Posterior vena cava (tissue), 2 donors: Measurements from ENCODE around the gene DUXA. TPM values are rescaled to one million over a fixed set of nuclear protein-coding genes. Genes with fewer than 3 reads are reported as not detected.
A peak's percentile ranks its signal among the peaks of the same experiment; 100 is the strongest.

Source experiments
- DNase-seq: peaks from one replicate; pipeline ENCODE4 v3.0.0-alpha.2; 2020; ENCODE audit warnings: low spot score
- intact Hi-C, 2 donors: fragments of 100-400 bp; cut with DNase I; formaldehyde crosslinking; loops; one replicate each; pipeline versions ENCODE4 v1.14.1 to v1.14.2; 2022 to 2023
- total RNA-seq, 2 donors: library from RNA; stranded (reverse); fragmentation: NEBNext Ultra II Directional; extraction: Animal tissue kit (Norgen Biotek cat#: 25700); gene quantifications; one replicate each; pipeline ENCODE4 v1.2.1, GENCODE V29; 2021
- donor health status: DM: yes; HTN: yes; CAD: no.
- donor health status: DM: yes; HTN: yes; CAD: no.

Gene DUXA
- total RNA-seq, 2 donors from 2014 or later = 0.38 TPM; not detected in 1

GRCh38 chr19:57110592-57111328 lies 56.5 kb downstream of the DUXA start:
- no peak for DNase-seq
- intact Hi-C loops = no loop called here

GRCh38 chr19:57106722-57107235 lies 60.5 kb downstream of the DUXA start:
- DNase-seq = peak; percentile 64
- intact Hi-C loops = no loop called here

DNA sequence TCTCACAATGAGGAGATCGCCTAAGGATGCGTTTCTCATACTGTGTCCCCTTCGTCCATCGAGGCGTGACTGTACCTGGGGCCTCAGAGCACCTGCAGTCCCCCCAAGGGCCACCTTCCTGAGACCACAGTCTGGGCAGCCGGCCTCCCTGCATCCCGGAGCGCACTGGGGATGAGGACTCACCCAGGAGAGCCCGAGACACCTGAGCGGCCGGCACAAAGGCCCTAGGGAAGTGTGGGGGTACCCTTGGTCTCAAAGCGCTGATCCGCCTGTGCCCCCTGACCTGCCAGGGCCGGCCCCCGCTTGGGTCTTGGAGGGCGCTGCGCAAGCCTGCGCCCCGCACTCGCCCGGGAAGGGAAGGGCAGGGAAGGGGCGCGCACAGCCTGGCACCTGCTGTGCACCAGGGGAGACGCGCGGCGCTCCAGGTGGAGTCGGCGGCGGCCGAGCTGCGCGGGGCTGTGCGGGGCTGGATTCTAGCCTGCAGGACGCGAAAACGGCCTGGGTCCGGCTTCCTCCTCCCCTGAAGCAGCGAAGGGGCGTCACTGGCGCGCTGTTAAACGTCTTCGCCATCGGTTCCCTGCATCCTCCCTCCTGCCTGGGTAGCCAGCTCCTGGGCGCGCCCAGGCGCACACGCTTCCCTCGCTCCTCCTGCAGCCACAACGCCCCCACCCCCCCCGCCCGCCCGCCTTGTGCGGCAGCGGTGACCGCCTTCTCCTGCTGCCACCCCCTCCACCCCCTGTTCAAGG lies 61.1 kb downstream of the DUXA start:
- peak; percentile 58 for DNase-seq
- intact Hi-C loops = no loop called here

Other genes with a start within 250 kb of the DUXA start
- not detected for gene USP29, start 47.5 kb downstream of the DUXA start, total RNA-seq
- gene ZIM3, start 22.3 kb downstream of the DUXA start, total RNA-seq = not detected
- 10 to 100 TPM; 35.1 to 37.8 TPM for gene ZNF264, start 24.0 kb upstream of the DUXA start, total RNA-seq
- gene AURKC, start 63.5 kb upstream of the DUXA start, total RNA-seq = 1 to 10 TPM; 1.6 to 2.0 TPM
- gene ZNF805, start 73.1 kb upstream of the DUXA start, total RNA-seq = 10 to 100 TPM; 12.9 to 15.5 TPM
- 10 to 100 TPM; 46.6 to 49.7 TPM for gene ZNF460, start 113.0 kb upstream of the DUXA start, total RNA-seq
- 1 to 10 TPM; 5.0 to 6.8 TPM for gene ZNF543, start 153.0 kb upstream of the DUXA start, total RNA-seq
- gene ZNF304, start 183.8 kb upstream of the DUXA start, total RNA-seq = 1 to 10 TPM; 8.3 to 9.4 TPM
- gene TRAPPC2B, start 196.1 kb upstream of the DUXA start, total RNA-seq = 1 to 10 TPM; 7.5 to 9.2 TPM
- 1 to 10 TPM; 2.4 to 3.5 TPM for gene ZNF547, start 196.1 kb upstream of the DUXA start, total RNA-seq
- gene ZNF548, start 222.4 kb upstream of the DUXA start, total RNA-seq = 10 to 100 TPM; 16.4 to 18.7 TPM
- 10 to 100 TPM; 10.9 to 11.4 TPM for gene ZNF17, start 243.7 kb upstream of the DUXA start, total RNA-seq